HG02571 (cell line): Measurements from ENCODE around the gene YOD1.
"Not testable (repeated sequence)": the region's sequence is repeated elsewhere in the genome, so short reads cannot be mapped to it uniquely, and the experiment has no call there.

Source experiments
- ATAC-seq: cut with Tn5 transposase; IDR thresholded peaks from one replicate; pipeline ENCODE4 v1.9.1; 2021; ENCODE audit warnings: mild to moderate bottlenecking, moderate library complexity; ENCODE audit not compliant: unreplicated experiment

The YOD1 gene

GRCh38 chr1:207050480-207051190, 373 bp downstream of the YOD1 start:
- peak; percentile 46 for ATAC-seq

- peak; percentile 31 for ATAC-seq
Measured at GRCh38 chr1:207049974-207050391, 1.0 kb downstream of the YOD1 start.

GRCh38 chr1:207049514-207049913, 1.5 kb downstream of the YOD1 start:
- no peak for ATAC-seq

GRCh38 chr1:207049054-207049453, 2.0 kb downstream of the YOD1 start:
- ATAC-seq, result no peak

GRCh38 chr1:207048041-207048440, 3.0 kb downstream of the YOD1 start:
- no peak for ATAC-seq

GRCh38 chr1:207047505-207047904, 3.5 kb downstream of the YOD1 start:
- no peak for ATAC-seq

GRCh38 chr1:207045453-207045852, 5.6 kb downstream of the YOD1 start:
- no peak for ATAC-seq

- ATAC-seq, result not testable (repeated sequence)
Measured at GRCh38 chr1:207041397-207041796, 9.6 kb downstream of the YOD1 start.

GRCh38 chr1:207040181-207040533, 10.9 kb downstream of the YOD1 start:
- ATAC-seq, result no peak

- ATAC-seq, result no peak
Measured at GRCh38 chr1:207039380-207040180, 11.4 kb downstream of the YOD1 start.

- ATAC-seq, result no peak
Measured at GRCh38 chr1:207036865-207037264, 14.1 kb downstream of the YOD1 start.

GRCh38 chr1:207035877-207036551, 15.0 kb downstream of the YOD1 start:
- ATAC-seq, result no peak

GRCh38 chr1:207034998-207035397, 16.0 kb downstream of the YOD1 start:
- no peak for ATAC-seq

- no peak for ATAC-seq
Measured at GRCh38 chr1:207034208-207034607, 16.8 kb downstream of the YOD1 start.

- ATAC-seq, result no peak
Measured at GRCh38 chr1:207033302-207033701, 17.7 kb downstream of the YOD1 start.

- no peak for ATAC-seq
Measured at GRCh38 chr1:207032528-207033017, 18.4 kb downstream of the YOD1 start, which contains the start of gene C1orf116. Gene C1orf116 (minus strand): TSS chr1:207032756. CDS start chr1:207027598, 5,158 bp downstream.

GRCh38 chr1:207031632-207032264, 19.3 kb downstream of the YOD1 start:
- no peak for ATAC-seq

- ATAC-seq, result no peak
Measured at GRCh38 chr1:207031016-207031415, 20.0 kb downstream of the YOD1 start.

GRCh38 chr1:207030522-207031009, 20.4 kb downstream of the YOD1 start:
- no peak for ATAC-seq

- no peak for ATAC-seq
Measured at GRCh38 chr1:207029701-207030521, 21.1 kb downstream of the YOD1 start.
